ENCODE results near the gene ANXA11. TPM values are rescaled to one million over a fixed set of nuclear protein-coding genes. Genes with fewer than 3 reads are reported as not detected.
"Not testable (repeated sequence)": the region's sequence is repeated elsewhere in the genome, so short reads cannot be mapped to it uniquely, and the experiment has no call there.

Gene ANXA11
- total RNA-seq, 1 experiment from 2014 or later: 67.3 TPM

DNA sequence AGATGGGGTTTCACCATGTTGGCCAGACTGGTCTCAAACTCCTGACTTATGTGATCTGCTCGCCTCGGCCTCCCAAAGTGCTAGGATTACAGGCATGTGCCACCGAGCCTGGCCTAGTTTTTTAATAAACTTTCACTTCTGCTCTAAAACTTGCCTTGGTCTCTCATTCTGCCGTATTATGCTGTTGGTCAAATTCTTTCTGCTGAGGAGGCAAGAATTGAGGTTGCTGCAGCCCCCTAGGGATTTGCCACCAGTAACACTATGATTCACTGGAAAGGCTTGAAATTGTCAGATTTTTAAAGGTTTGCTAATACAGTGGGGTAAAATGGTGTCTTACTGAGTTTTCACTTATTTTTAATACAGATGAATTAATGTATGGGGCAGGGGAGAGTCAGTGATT lies 21.4 kb upstream of the ANXA11 start:
- H3K36me3 ChIP-seq (replicated peaks; ENCODE audit: control insufficient read depth, insufficient read depth, low read length); H3K4me3 ChIP-seq (ENCODE audit: insufficient read depth, low read depth, low read length); H3K27me3 ChIP-seq (ENCODE audit: control insufficient read depth, insufficient read depth, low read length); DNase-seq: not testable (repeated sequence)

DNA sequence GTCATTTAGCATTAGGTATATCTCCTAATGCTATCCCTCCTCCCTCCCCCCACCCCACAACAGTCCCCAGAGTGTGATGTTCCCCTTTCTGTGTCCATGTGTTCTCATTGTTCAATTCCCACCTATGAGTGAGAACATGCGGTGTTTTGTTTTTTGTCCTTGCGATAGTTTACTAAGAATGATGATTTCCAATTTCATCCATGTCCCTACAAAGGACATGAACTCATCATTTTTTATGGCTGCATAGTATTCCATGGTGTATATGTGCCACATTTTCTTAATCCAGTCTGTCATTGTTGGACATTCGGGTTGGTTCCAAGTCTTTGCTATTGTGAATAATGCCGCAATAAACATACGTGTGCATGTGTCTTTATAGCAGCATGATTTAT lies 17.7 kb upstream of the ANXA11 start:
- not testable (repeated sequence) for DNase-seq; H3K27me3 ChIP-seq (ENCODE audit: control insufficient read depth, insufficient read depth, low read length)

DNA sequence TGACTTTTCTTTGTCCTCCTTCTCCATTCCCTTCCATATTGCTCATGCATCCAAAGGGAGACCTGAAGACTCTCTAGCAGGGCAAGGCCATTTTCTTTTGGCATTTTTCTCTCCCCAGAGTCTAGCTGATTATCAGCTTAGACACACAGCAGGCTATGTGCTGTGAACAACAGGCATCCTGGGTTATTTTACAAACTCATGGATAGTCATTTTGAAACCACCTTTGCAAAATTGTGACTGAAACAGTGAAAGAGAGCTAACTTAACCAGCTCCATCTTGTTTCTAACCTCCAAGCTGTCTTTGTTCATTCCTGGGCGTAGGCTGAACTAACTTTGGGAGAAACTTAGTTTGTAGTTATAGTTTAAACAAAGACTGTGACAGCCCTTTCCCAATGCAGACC lies 13.5 kb upstream of the ANXA11 start:
- not testable (repeated sequence) for H3K27me3 ChIP-seq (ENCODE audit: control insufficient read depth, insufficient read depth, low read length); DNase-seq; H3K36me3 ChIP-seq (replicated peaks; ENCODE audit: control insufficient read depth, insufficient read depth, low read length); H3K4me3 ChIP-seq (ENCODE audit: insufficient read depth, low read depth, low read length)

More for the DNA sequence above, 17.7 kb upstream of the ANXA11 start:
- H3K36me3 ChIP-seq (replicated peaks; ENCODE audit: control insufficient read depth, insufficient read depth, low read length); H3K4me3 ChIP-seq (ENCODE audit: insufficient read depth, low read depth, low read length): not testable (repeated sequence)

DNA sequence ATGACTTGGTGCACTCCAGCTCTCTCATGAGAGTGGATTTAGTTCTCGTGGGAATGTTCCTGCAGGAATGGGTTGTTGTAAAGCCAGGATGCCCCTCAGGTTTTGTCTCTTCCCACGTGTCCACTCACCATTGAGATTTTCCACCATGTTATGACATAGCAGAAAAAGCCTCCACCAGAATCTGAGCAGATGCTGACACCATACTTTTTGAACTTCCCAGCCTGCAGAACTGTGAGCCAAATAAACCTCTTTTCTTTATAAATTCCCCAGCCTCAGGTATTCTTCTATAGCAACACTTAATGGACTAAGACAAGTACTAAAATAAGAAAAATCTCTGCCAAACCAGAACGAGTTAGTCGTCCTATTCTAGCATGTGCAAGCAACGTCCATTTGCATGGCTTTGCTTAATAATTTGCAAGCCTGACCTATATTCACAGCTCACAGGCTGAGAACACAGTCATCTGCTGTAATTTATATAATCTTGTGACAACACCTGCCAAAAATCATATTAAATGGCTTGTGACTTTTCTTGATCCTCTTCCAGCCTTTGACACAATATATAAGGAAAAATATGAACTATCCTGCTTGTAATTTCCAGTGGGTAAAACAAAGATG lies 9.1 kb upstream of the ANXA11 start:
- not testable (repeated sequence) for H3K27me3 ChIP-seq (ENCODE audit: control insufficient read depth, insufficient read depth, low read length); H3K36me3 ChIP-seq (replicated peaks; ENCODE audit: control insufficient read depth, insufficient read depth, low read length); DNase-seq; H3K4me3 ChIP-seq (ENCODE audit: insufficient read depth, low read depth, low read length)

DNA sequence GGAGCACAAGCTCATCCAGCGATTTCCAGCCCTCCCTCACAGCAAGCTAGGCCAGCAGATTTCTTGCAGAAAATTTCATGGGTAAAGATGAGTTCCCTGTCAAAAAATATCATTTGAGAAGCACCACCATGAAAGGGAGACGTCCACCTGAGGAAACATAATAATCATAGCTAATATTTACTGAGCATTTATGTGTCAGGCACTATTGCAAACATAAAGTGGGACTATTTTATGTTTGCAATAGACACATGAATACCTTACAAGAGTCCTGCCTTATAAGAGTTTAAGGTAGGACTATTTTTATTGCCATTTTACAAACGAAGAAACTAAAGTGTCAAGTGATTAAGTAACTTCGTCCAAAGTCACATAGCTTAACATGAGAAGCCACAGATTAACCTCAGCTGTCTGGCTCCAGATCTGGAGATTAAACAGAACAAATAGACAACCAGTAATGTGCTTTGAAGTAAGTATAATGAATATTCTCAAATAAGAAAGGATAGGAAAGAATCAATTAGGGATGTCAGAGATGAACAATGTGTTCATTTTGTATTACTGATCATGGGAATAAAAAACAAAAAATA lies 7.3 kb upstream of the ANXA11 start:
- DNase-seq; H3K27me3 ChIP-seq (ENCODE audit: control insufficient read depth, insufficient read depth, low read length); H3K36me3 ChIP-seq (replicated peaks; ENCODE audit: control insufficient read depth, insufficient read depth, low read length); H3K4me3 ChIP-seq (ENCODE audit: insufficient read depth, low read depth, low read length): not testable (repeated sequence)

DNA sequence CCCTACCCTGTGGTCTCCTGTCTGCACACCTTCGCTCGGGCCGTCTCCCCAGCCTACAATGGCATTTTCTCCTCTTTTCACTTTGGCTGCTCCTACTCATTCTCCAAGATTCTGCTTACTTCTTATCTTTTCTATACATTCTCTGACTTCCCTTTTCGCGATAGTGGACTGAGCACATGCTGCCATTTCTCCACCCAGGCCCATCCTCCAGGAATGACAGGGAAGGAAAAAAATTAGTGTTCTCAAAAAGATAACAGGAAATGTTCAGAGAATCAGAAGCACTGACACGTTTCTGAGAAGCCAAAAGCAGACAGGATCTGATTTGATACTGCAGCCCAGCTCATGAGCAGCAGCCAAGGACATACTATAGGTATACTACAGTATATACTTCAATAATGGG lies 6.4 kb upstream of the ANXA11 start:
- H3K4me3 ChIP-seq (ENCODE audit: insufficient read depth, low read depth, low read length): no peak overlapping the region
- no peaks in the 10 kb centered on the region for H3K27me3 ChIP-seq (ENCODE audit: control insufficient read depth, insufficient read depth, low read length)
- no peaks in the 10 kb centered on the region for H3K36me3 ChIP-seq (replicated peaks; ENCODE audit: control insufficient read depth, insufficient read depth, low read length)
- no peak for DNase-seq

DNA sequence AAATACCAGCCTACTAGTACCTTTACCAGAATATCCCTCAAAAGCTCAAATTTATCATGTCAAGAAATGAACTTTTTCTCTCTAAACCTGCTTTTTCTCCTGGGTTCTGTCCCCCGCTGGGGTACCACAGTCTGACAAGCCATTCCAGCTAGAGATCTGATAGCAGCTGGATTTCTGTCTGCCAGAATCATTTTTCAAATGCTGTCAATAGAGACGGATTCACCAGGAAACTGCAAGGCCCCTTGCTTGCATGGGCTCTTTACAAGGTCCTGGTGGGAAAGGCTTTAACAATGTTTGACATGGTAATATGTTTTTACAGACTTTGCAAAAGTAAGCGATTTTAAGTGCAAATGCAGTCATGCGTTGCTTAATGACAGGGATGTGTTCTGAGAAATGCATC lies 4.9 kb upstream of the ANXA11 start:
- DNase-seq: no peak
- no peaks in the 10 kb centered on the region for H3K36me3 ChIP-seq (replicated peaks; ENCODE audit: control insufficient read depth, insufficient read depth, low read length)
- H3K4me3 ChIP-seq (ENCODE audit: insufficient read depth, low read depth, low read length): no peak overlapping the region

DNA sequence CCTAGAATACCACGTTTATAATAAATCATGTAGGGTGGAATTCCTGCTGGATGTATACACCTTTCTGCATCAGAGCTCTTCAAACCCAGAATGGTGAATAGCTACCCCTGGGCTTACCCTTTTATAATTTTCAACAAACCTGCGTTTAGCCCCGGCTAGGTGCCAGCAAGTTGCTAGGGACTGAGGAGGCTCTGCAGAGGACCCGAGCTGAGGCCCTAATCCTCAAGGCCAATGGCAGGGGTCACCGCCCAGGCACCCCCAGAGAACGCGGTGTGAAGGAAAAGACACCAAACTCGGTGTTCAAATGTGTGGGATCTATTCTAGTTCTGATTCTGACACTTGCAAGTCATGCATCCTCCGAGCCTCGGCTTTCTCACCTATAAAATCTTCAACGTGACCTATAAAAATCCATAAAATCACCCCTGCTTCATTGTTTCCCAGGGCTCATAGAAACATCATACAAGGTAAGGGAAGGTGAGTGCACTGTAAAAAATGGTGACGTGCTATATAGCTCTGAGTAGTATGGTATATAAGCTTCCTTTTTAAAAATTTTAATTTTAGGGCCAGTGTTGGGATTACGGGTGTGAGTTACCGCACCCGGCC lies 2.5 kb upstream of the ANXA11 start:
- Histone ChIP-seq H3K27me3 (ENCODE audit: control insufficient read depth, insufficient read depth, low read length) (no peaks in the 10 kb centered on the region), H3K36me3 (replicated peaks; ENCODE audit: control insufficient read depth, insufficient read depth, low read length) (no peaks in the 10 kb centered on the region), H3K4me3 (ENCODE audit: insufficient read depth, low read depth, low read length) (no peak overlapping the region)
- DNase-seq: peak; percentile 52

More for the DNA sequence above, 4.9 kb upstream of the ANXA11 start:
- no peaks in the 10 kb centered on the region for H3K27me3 ChIP-seq (ENCODE audit: control insufficient read depth, insufficient read depth, low read length)

DNA sequence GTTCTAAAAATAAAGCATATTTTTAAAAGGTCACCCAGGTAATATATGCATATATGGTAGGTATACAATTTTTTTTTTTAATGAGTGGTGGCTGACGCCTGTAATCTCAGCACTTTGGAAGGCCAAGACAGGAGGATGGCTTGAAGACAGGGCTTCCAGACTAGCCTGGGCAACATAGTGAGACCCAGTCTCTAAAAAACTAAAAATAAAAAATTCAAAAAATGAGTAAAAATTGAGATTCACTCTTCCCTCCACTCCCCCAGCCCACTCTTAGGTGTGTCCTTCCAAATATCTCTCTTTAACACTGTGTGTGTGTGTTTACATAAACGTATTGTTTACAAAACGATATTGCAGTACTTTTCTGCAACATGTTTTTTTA lies 929 bp upstream of the ANXA11 start:
- DNase-seq: no peak
- no peaks in the 10 kb centered on the region for H3K27me3 ChIP-seq (ENCODE audit: control insufficient read depth, insufficient read depth, low read length)
- H3K4me3 ChIP-seq (ENCODE audit: insufficient read depth, low read depth, low read length): no peak overlapping the region
- H3K36me3 ChIP-seq (replicated peaks; ENCODE audit: control insufficient read depth, insufficient read depth, low read length): no peaks in the 10 kb centered on the region

DNA sequence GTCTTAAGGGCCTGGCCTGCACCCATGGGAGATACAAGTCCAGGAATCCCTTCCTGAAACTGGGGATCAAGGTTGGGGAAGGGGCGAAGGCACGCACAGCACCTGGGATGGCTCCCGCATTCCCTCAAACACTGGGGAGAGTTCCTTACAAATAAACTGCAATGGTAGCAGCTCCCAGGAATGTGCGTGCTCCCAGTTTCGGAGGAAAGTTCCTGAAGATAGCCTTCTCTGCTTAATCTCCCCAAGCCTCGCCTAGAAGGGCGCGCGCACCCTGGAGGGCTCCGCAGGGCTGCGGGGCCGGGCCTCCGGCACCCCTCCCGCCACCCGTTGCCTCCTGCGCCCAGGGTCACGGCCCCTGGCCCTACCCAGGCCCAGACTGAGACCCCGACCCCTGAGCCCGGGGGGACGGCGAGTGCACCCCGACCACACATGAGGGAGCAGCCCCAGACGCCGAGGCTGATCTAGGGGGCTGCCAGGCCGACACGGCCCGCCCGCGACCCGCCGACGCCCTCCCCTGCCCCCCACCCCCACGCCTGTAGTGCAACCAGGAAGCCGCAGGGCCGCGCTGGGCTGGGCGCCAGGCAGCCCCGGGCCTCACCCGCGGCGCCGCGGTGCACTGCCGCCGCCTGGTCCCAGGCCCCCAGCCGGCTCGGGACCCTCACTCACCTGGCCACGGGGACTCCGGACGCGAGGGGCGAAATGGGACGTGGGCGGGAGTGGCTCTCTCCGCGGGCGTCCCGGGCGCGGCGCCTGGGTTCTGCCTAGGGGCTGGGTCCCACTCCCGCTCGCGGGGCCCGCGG lies 460 bp downstream of the ANXA11 start:
- Histone ChIP-seq H3K27me3 (ENCODE audit: control insufficient read depth, insufficient read depth, low read length) (no peaks in the 10 kb centered on the region), H3K36me3 (replicated peaks; ENCODE audit: control insufficient read depth, insufficient read depth, low read length) (no peaks in the 10 kb centered on the region), H3K4me3 (ENCODE audit: insufficient read depth, low read depth, low read length) (peak overlapping the region; percentile 71)
- DNase-seq: peak; percentile 81

DNA sequence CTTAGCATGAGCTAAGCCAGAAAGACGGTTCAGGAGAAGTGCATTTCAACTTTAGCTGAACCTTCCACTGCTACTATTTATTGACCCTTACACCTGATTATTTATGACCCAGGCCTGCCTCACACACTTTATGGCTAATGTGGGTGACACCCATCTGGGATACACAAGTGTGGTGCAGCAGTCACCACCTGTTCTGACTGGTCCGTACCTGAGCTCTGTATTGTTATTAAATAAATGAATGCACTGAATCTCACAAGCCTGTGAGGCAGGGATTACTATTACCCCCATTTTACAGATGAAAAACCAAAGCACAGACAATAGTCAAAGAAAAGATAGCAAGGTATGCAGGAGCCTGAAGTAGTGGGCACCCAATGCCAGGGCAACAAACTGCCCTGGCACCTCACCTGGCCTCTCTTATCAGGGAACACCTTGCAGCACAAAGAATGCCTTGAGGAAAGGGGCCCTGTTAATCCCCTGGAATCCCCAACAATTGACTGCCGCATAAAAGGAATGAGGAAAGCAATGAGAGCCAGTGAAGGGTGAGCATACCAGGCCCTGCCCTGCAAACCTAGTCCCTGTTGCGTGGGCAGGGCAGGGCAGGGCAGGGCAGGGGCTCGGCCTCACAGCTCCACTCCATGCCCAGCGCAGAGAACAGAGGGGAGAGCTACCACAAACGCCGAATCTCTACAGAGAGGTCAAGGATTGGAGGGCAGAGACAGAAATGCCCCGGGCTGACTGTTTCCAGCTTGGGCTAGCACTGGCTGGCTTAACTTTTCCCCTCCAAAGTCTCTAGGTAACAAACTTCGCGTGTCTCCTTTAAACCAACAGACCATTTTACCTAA lies 1.3 kb downstream of the ANXA11 start:
- H3K27me3 ChIP-seq (ENCODE audit: control insufficient read depth, insufficient read depth, low read length): no peaks in the 10 kb centered on the region
- peak overlapping the region; percentile 71 for H3K4me3 ChIP-seq (ENCODE audit: insufficient read depth, low read depth, low read length)
- DNase-seq: peak; percentile 72
- no peaks in the 10 kb centered on the region for H3K36me3 ChIP-seq (replicated peaks; ENCODE audit: control insufficient read depth, insufficient read depth, low read length)

DNA sequence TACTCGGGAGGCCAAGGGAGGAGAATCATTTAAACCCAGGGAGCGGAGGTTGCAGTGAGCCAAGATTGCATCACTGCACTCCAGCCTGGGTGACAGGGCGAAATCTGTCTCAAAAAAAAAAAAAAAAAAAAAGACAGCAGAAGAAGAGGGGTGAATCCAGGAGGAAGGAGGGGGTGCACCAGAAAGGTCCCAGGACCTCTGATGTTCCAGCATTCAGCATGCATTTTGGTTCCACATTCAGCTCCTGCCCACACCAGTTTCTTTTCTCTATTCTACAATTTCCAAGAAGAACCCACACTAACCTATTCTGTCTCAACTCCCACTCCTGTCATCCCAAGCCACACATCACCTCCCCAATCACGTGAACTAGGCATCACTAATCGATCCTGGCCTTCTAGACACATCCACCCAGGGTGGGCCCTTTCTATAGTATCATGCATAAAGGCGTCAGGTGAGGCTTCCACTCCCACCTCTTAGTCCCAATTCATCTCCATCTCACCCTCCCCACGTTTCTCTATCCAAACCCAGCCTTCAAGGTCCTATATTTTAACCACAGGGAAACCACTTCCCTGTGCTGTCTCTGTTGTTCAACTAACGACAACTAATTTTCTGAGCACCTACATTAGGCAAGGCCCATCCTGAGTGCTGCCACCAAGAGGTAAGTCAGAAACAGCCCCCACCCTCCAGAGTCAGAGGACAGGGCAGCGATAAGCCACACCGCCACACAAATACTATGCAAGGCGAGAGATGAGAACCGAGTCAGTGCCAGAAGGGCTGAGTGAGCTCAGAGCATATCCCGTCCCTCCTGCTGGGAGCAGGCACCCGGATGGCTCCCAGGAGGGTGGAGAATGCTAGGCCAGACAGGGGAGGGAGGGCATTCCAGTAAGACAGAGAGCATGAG lies 2.2 kb downstream of the ANXA11 start:
- Histone ChIP-seq H3K36me3 (replicated peaks; ENCODE audit: control insufficient read depth, insufficient read depth, low read length) (no peaks in the 10 kb centered on the region), H3K27me3 (ENCODE audit: control insufficient read depth, insufficient read depth, low read length) (no peaks in the 10 kb centered on the region), H3K4me3 (ENCODE audit: insufficient read depth, low read depth, low read length) (no peak overlapping the region)
- DNase-seq: peak; percentile 67

DNA sequence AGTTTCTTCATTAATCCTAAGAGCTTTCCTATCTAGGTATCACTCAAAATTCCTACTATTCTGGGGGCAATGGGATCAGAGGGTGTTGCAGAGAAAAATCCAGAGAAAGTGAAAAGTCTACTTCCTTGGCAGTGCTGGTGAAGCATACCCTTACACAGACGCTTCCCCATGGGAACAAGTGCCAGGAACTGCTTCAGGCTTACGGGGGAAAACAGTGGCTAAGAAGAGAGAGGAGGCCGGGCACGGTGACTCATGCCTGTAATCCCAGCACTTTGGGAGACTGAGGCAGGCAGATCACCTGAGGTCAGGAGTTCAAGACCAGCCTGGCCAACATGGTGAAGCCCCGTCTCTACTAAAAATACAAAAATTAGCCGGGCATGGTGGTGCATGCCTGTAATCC lies 2.8 kb downstream of the ANXA11 start:
- not testable (repeated sequence) for H3K36me3 ChIP-seq (replicated peaks; ENCODE audit: control insufficient read depth, insufficient read depth, low read length)

More for the DNA sequence above, 2.8 kb downstream of the ANXA11 start:
- H3K27me3 ChIP-seq (ENCODE audit: control insufficient read depth, insufficient read depth, low read length); H3K4me3 ChIP-seq (ENCODE audit: insufficient read depth, low read depth, low read length); DNase-seq: not testable (repeated sequence)
